Measurements from ENCODE around the gene CCDC63.

CCDC63 gene

GRCh38 chr12:110846615-110847566 is at the start of gene CCDC63:
CCDC63 (plus strand) TSS chr12:110846987; CDS start chr12:110852955, 5,968 bp downstream.
- peak within 1 kb of the TSS in 3 of 5 donors; percentile 26 to 62 (median 37) for H3K9ac ChIP-seq (ENCODE audit: low read length in 5 of 5)

DNA sequence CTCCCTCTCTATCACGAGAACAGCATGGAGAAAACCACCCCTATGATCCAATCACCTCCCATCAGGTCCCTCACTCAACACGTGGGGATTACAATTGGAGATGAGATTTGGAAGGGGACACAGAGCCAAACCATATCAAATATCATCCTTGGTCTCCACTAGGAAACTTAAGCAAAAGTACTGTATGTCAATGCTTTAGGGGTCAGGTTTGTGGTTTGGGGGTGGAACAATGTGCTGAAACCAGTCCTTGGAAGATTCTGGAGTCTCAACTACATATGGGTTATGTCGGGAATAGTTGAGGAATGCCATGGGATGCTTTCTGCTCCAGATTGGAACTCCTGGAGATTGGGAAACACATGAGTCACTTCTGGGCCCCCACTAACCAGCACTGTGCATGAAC is 48.3 kb upstream of the CCDC63 start:
- Histone ChIP-seq H3K4me3 (ENCODE audit: low read depth in 1 of 5, low read length in 5 of 5) (no peak overlapping the region), H3K27me3 (ENCODE audit: control insufficient read depth in 5 of 5, insufficient read depth in 4 of 5, low read length in 5 of 5) (no peaks in the 10 kb centered on the region), H3K36me3 (ENCODE audit: control insufficient read depth in 5 of 5, insufficient read depth in 5 of 5, low read length in 5 of 5) (no peaks in the 10 kb centered on the region), H3K9ac (ENCODE audit: low read length in 5 of 5) (no peak overlapping the region), H3K9me3 (ENCODE audit: control insufficient read depth in 5 of 5, low read length in 5 of 5) (peaks cover 0 to 9% (median 7%) of the 10 kb centered on the region in 5 donors), H3K4me1 (ENCODE audit: control insufficient read depth in 5 of 5, insufficient read depth in 5 of 5, low read length in 5 of 5) (peaks cover 1 to 10% (median 8%) of the 10 kb centered on the region in 5 donors), H3K27ac (ENCODE audit: low read depth, low read length) (no peak overlapping the region)

More at GRCh38 chr12:110846615-110847566, at the start of gene CCDC63:
- H3K36me3 ChIP-seq (ENCODE audit: control insufficient read depth in 5 of 5, insufficient read depth in 5 of 5, low read length in 5 of 5): no peaks in the 10 kb centered on the region
- H3K4me3 ChIP-seq (ENCODE audit: low read depth in 1 of 5, low read length in 5 of 5): peak within 1 kb of the TSS; percentile 42 to 62 (median 58)
- H3K27ac ChIP-seq (ENCODE audit: low read depth, low read length): no peak within 1 kb of the TSS
- H3K27me3 ChIP-seq (ENCODE audit: control insufficient read depth in 5 of 5, insufficient read depth in 4 of 5, low read length in 5 of 5): peaks cover 0 to 8% (median 2%) of the 10 kb centered on the region in 5 donors
- H3K9me3 ChIP-seq (ENCODE audit: control insufficient read depth in 5 of 5, low read length in 5 of 5): no peaks in the 10 kb centered on the region
- peaks cover 1 to 18% (median 7%) of the 10 kb centered on the region in 5 donors for H3K4me1 ChIP-seq (ENCODE audit: control insufficient read depth in 5 of 5, insufficient read depth in 5 of 5, low read length in 5 of 5)

DNA sequence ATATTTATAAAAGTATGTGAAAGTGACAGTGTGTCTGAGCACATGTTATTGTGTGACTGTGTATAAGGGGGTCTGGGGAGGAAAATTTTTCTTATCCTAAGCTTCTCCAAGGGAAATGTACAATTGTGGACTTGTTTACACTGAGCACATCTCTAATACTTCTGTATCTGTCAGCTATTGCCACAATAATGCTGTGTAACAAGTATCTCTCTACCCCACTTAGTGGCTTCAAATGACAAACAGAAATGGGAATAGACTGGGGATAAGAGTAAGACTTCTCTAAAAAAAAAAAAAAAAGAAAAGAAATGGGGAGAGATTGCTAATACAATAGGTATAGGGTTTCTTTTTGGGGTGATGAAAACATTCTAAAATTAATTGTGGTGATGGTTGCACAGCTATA is 44.3 kb upstream of the CCDC63 start:
- no peaks in the 10 kb centered on the region for H3K27me3 ChIP-seq (ENCODE audit: control insufficient read depth in 5 of 5, insufficient read depth in 4 of 5, low read length in 5 of 5)
- peaks cover 3 to 21% (median 19%) of the 10 kb centered on the region in 5 donors for H3K9me3 ChIP-seq (ENCODE audit: control insufficient read depth in 5 of 5, low read length in 5 of 5)
- H3K36me3 ChIP-seq (ENCODE audit: control insufficient read depth in 5 of 5, insufficient read depth in 5 of 5, low read length in 5 of 5): no peaks in the 10 kb centered on the region
- H3K9ac ChIP-seq (ENCODE audit: low read length in 5 of 5): no peak overlapping the region
- peaks cover 0 to 1% (median 0%) of the 10 kb centered on the region in 5 donors for H3K4me1 ChIP-seq (ENCODE audit: control insufficient read depth in 5 of 5, insufficient read depth in 5 of 5, low read length in 5 of 5)
- H3K4me3 ChIP-seq (ENCODE audit: low read depth in 1 of 5, low read length in 5 of 5): no peak overlapping the region
- no peak overlapping the region for H3K27ac ChIP-seq (ENCODE audit: low read depth, low read length)

GRCh38 chr12:110804406-110804805 is 42.4 kb upstream of the CCDC63 start:
- no peak overlapping the region for H3K9ac ChIP-seq (ENCODE audit: low read length in 5 of 5)
- H3K9me3 ChIP-seq (ENCODE audit: control insufficient read depth in 5 of 5, low read length in 5 of 5): peaks cover 3 to 21% (median 19%) of the 10 kb centered on the region in 5 donors
- H3K4me1 ChIP-seq (ENCODE audit: control insufficient read depth in 5 of 5, insufficient read depth in 5 of 5, low read length in 5 of 5): no peaks in the 10 kb centered on the region
- no peak overlapping the region for H3K4me3 ChIP-seq (ENCODE audit: low read depth in 1 of 5, low read length in 5 of 5)
- H3K27ac ChIP-seq (ENCODE audit: low read depth, low read length): no peak overlapping the region
- H3K36me3 ChIP-seq (ENCODE audit: control insufficient read depth in 5 of 5, insufficient read depth in 5 of 5, low read length in 5 of 5): no peaks in the 10 kb centered on the region
- no peaks in the 10 kb centered on the region for H3K27me3 ChIP-seq (ENCODE audit: control insufficient read depth in 5 of 5, insufficient read depth in 4 of 5, low read length in 5 of 5)

DNA sequence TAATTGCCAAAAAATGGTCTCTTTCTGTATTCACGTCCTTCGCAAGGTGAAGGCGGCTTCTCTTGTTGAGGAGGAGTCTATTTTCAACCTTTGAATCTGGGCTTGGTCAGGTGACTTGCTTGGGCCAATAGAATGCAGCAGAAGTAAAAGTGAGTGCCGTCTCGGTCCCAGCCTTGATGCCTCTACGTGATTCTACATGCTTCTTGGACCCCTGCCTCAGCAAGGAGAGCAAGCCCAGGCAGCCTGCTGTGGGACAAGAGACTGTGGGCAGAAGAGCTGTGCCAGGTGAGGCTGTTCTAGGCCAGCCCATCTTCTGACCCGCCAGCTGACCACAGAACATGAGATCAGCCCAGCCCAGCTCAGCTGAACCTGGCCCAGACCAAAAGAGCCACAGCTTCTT is 39.1 kb upstream of the CCDC63 start:
- Histone ChIP-seq H3K9ac (ENCODE audit: low read length in 5 of 5) (no peak overlapping the region), H3K36me3 (ENCODE audit: control insufficient read depth in 5 of 5, insufficient read depth in 5 of 5, low read length in 5 of 5) (no peaks in the 10 kb centered on the region), H3K9me3 (ENCODE audit: control insufficient read depth in 5 of 5, low read length in 5 of 5) (peaks cover 3 to 12% (median 12%) of the 10 kb centered on the region in 5 donors), H3K27ac (ENCODE audit: low read depth, low read length) (no peak overlapping the region), H3K27me3 (ENCODE audit: control insufficient read depth in 5 of 5, insufficient read depth in 4 of 5, low read length in 5 of 5) (no peaks in the 10 kb centered on the region), H3K4me1 (ENCODE audit: control insufficient read depth in 5 of 5, insufficient read depth in 5 of 5, low read length in 5 of 5) (no peaks in the 10 kb centered on the region), H3K4me3 (ENCODE audit: low read depth in 1 of 5, low read length in 5 of 5) (no peak overlapping the region)

DNA sequence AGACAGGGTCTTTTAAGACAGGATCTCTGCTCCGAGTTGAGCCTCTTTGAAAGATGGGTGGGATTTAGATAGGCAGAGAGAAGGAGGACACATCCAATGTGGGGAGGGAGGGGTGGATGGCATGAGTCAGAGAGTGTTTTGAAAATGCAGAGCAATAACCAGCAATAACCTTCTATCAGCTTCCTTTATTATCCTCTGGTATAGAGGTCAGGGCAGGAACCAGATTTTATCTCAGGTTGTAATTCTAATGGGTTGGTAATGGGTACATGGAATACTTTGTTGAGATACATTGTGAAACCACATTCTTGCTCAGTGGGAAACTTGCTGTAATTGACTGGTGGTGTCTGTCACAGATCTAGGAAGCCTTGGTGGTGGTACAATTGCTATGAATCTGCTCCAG is 37.6 kb upstream of the CCDC63 start:
- Histone ChIP-seq H3K4me1 (ENCODE audit: control insufficient read depth in 5 of 5, insufficient read depth in 5 of 5, low read length in 5 of 5) (no peaks in the 10 kb centered on the region), H3K9ac (ENCODE audit: low read length in 5 of 5) (no peak overlapping the region), H3K27me3 (ENCODE audit: control insufficient read depth in 5 of 5, insufficient read depth in 4 of 5, low read length in 5 of 5) (no peaks in the 10 kb centered on the region), H3K36me3 (ENCODE audit: control insufficient read depth in 5 of 5, insufficient read depth in 5 of 5, low read length in 5 of 5) (no peaks in the 10 kb centered on the region), H3K9me3 (ENCODE audit: control insufficient read depth in 5 of 5, low read length in 5 of 5) (peaks cover 3 to 7% (median 6%) of the 10 kb centered on the region in 5 donors), H3K27ac (ENCODE audit: low read depth, low read length) (no peak overlapping the region), H3K4me3 (ENCODE audit: low read depth in 1 of 5, low read length in 5 of 5) (no peak overlapping the region)

- H3K9me3 ChIP-seq (ENCODE audit: control insufficient read depth in 5 of 5, low read length in 5 of 5): no peaks in the 10 kb centered on the region
- no peak overlapping the region for H3K27ac ChIP-seq (ENCODE audit: low read depth, low read length)
- H3K9ac ChIP-seq (ENCODE audit: low read length in 5 of 5): no peak overlapping the region
- H3K27me3 ChIP-seq (ENCODE audit: control insufficient read depth in 5 of 5, insufficient read depth in 4 of 5, low read length in 5 of 5): no peaks in the 10 kb centered on the region
- H3K36me3 ChIP-seq (ENCODE audit: control insufficient read depth in 5 of 5, insufficient read depth in 5 of 5, low read length in 5 of 5): no peaks in the 10 kb centered on the region
- no peaks in the 10 kb centered on the region for H3K4me1 ChIP-seq (ENCODE audit: control insufficient read depth in 5 of 5, insufficient read depth in 5 of 5, low read length in 5 of 5)
- H3K4me3 ChIP-seq (ENCODE audit: low read depth in 1 of 5, low read length in 5 of 5): no peak overlapping the region
Measured at GRCh38 chr12:110811972-110812371, 34.8 kb upstream of the CCDC63 start.

- Histone ChIP-seq H3K9ac (ENCODE audit: low read length in 5 of 5) (no peak overlapping the region), H3K9me3 (ENCODE audit: control insufficient read depth in 5 of 5, low read length in 5 of 5) (no peaks in the 10 kb centered on the region), H3K36me3 (ENCODE audit: control insufficient read depth in 5 of 5, insufficient read depth in 5 of 5, low read length in 5 of 5) (no peaks in the 10 kb centered on the region), H3K27me3 (ENCODE audit: control insufficient read depth in 5 of 5, insufficient read depth in 4 of 5, low read length in 5 of 5) (no peaks in the 10 kb centered on the region), H3K4me3 (ENCODE audit: low read depth in 1 of 5, low read length in 5 of 5) (no peak overlapping the region), H3K27ac (ENCODE audit: low read depth, low read length) (no peak overlapping the region), H3K4me1 (ENCODE audit: control insufficient read depth in 5 of 5, insufficient read depth in 5 of 5, low read length in 5 of 5) (no peaks in the 10 kb centered on the region)
Measured at GRCh38 chr12:110813285-110813684, 33.5 kb upstream of the CCDC63 start.

- no peaks in the 10 kb centered on the region for H3K4me1 ChIP-seq (ENCODE audit: control insufficient read depth in 5 of 5, insufficient read depth in 5 of 5, low read length in 5 of 5)
- no peak overlapping the region for H3K4me3 ChIP-seq (ENCODE audit: low read depth in 1 of 5, low read length in 5 of 5)
- no peaks in the 10 kb centered on the region for H3K36me3 ChIP-seq (ENCODE audit: control insufficient read depth in 5 of 5, insufficient read depth in 5 of 5, low read length in 5 of 5)
- H3K9me3 ChIP-seq (ENCODE audit: control insufficient read depth in 5 of 5, low read length in 5 of 5): no peaks in the 10 kb centered on the region
- H3K27me3 ChIP-seq (ENCODE audit: control insufficient read depth in 5 of 5, insufficient read depth in 4 of 5, low read length in 5 of 5): no peaks in the 10 kb centered on the region
- no peak overlapping the region for H3K9ac ChIP-seq (ENCODE audit: low read length in 5 of 5)
- H3K27ac ChIP-seq (ENCODE audit: low read depth, low read length): no peak overlapping the region
Measured at GRCh38 chr12:110813756-110814155, 33.0 kb upstream of the CCDC63 start.

DNA sequence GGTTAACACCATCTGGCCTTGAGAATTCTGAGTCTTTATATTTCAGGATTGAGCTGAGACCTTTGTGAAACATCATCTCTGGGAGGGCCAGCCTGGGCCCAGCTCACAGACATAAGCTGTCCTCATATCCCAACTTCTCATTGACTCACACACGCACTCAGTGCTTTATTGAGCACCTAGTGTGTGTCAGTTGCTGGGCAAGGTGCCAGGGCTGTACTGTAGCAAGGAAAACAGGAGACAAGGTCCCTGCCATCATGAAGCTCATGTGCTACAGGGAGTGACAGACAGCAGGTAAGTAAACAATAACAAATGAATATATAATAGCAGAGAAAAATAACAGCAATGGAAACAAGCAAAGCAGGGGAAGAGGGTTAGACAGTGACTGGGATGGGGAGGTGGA is 30.5 kb upstream of the CCDC63 start:
- Histone ChIP-seq H3K9ac (ENCODE audit: low read length in 5 of 5) (no peak overlapping the region), H3K4me1 (ENCODE audit: control insufficient read depth in 5 of 5, insufficient read depth in 5 of 5, low read length in 5 of 5) (peaks cover 0 to 3% (median 0%) of the 10 kb centered on the region in 5 donors), H3K36me3 (ENCODE audit: control insufficient read depth in 5 of 5, insufficient read depth in 5 of 5, low read length in 5 of 5) (no peaks in the 10 kb centered on the region), H3K27me3 (ENCODE audit: control insufficient read depth in 5 of 5, insufficient read depth in 4 of 5, low read length in 5 of 5) (no peaks in the 10 kb centered on the region), H3K9me3 (ENCODE audit: control insufficient read depth in 5 of 5, low read length in 5 of 5) (no peaks in the 10 kb centered on the region), H3K27ac (ENCODE audit: low read depth, low read length) (no peak overlapping the region), H3K4me3 (ENCODE audit: low read depth in 1 of 5, low read length in 5 of 5) (no peak overlapping the region)
